ENCODE data around the gene LRRC57.

Gene LRRC57

GRCh38 chr15:42549741-42550392 is 1.3 kb upstream of the LRRC57 start:
- no peak for DNase-seq (ENCODE audit: low read depth in 2 of 2)

GRCh38 chr15:42549032-42549491 is 469 bp upstream of the LRRC57 start:
- DNase-seq (ENCODE audit: low read depth in 2 of 2) = peak in 1 of 2 donors; percentile 0

- DNase-seq (ENCODE audit: low read depth in 2 of 2) = no peak
Observed at GRCh38 chr15:42547918-42548248, 710 bp downstream of the LRRC57 start.

GRCh38 chr15:42544853-42545629 is 3.6 kb downstream of the LRRC57 start:
- DNase-seq (ENCODE audit: low read depth in 2 of 2) = no peak

GRCh38 chr15:42533246-42533645 is 15.3 kb downstream of the LRRC57 start:
- DNase-seq (ENCODE audit: low read depth in 2 of 2) = no peak

GRCh38 chr15:42528970-42529369 is 19.6 kb downstream of the LRRC57 start:
- DNase-seq (ENCODE audit: low read depth in 2 of 2) = no peak

GRCh38 chr15:42523331-42523730 is 25.3 kb downstream of the LRRC57 start:
- DNase-seq (ENCODE audit: low read depth in 2 of 2) = no peak

GRCh38 chr15:42511007-42511391 is 37.6 kb downstream of the LRRC57 start:
- no peak for DNase-seq (ENCODE audit: low read depth in 2 of 2)

- no peak for DNase-seq (ENCODE audit: low read depth in 2 of 2)
Observed at GRCh38 chr15:42510258-42511006, 38.2 kb downstream of the LRRC57 start.

GRCh38 chr15:42508263-42508690 is 40.3 kb downstream of the LRRC57 start:
- no peak for DNase-seq (ENCODE audit: low read depth in 2 of 2)

- DNase-seq (ENCODE audit: low read depth in 2 of 2) = no peak
Observed at GRCh38 chr15:42507514-42507913, 41.1 kb downstream of the LRRC57 start.

GRCh38 chr15:42504631-42505030 is 44.0 kb downstream of the LRRC57 start:
- DNase-seq (ENCODE audit: low read depth in 2 of 2) = no peak

GRCh38 chr15:42503825-42504224 is 44.8 kb downstream of the LRRC57 start:
- no peak for DNase-seq (ENCODE audit: low read depth in 2 of 2)

- no peak for DNase-seq (ENCODE audit: low read depth in 2 of 2)
Observed at GRCh38 chr15:42502477-42502876, 46.1 kb downstream of the LRRC57 start.

GRCh38 chr15:42499858-42500609 is 48.6 kb downstream of the LRRC57 start:
- DNase-seq (ENCODE audit: low read depth in 2 of 2) = no peak

- DNase-seq (ENCODE audit: low read depth in 2 of 2) = no peak
Observed at GRCh38 chr15:42498212-42499068, 50.2 kb downstream of the LRRC57 start.

- peak; percentile 57 to 69 for DNase-seq (ENCODE audit: low read depth in 2 of 2)
Observed at GRCh38 chr15:42495361-42496212, 53.0 kb downstream of the LRRC57 start, which contains the start of gene SNAP23. TSS of gene SNAP23 (plus strand) at chr15:42495634. CDS start at chr15:42511847, 16,213 bp downstream.

- no peak for DNase-seq (ENCODE audit: low read depth in 2 of 2)
Observed at GRCh38 chr15:42494998-42495360, 53.6 kb downstream of the LRRC57 start.

- DNase-seq (ENCODE audit: low read depth in 2 of 2) = no peak
Observed at GRCh38 chr15:42493679-42494078, 54.9 kb downstream of the LRRC57 start.

All from stimulated activated CD4-positive, alpha-beta T cell treated with anti-CD3 and anti-CD28 coated beads, Interleukin-15, amount 100 ng/mL, for 48 hours (primary cell).